Measurements from ENCODE around the gene SLCO3A1.

Gene SLCO3A1

GRCh38 chr15:92020207-92020606 is 166.7 kb downstream of the SLCO3A1 start:
- H3K27me3 Mint-ChIP-seq (ENCODE audit: low read depth) = no peaks in the 10 kb centered on the region
- no peaks in the 10 kb centered on the region for H3K36me3 Mint-ChIP-seq (ENCODE audit: low read depth)
- no peak overlapping the region for H3K27ac Mint-ChIP-seq
- DNase-seq (ENCODE audit: low spot score) = no peak
- peaks cover 11% of the 10 kb centered on the region for H3K4me1 Mint-ChIP-seq (ENCODE audit: low read depth)
- H3K4me3 Mint-ChIP-seq = no peak overlapping the region
- H3K9me3 Mint-ChIP-seq = no peaks in the 10 kb centered on the region

GRCh38 chr15:92020804-92021203 is 167.3 kb downstream of the SLCO3A1 start:
- no peak for DNase-seq (ENCODE audit: low spot score)
- Mint-ChIP-seq H3K9me3 (no peaks in the 10 kb centered on the region), H3K27ac (no peak overlapping the region)

GRCh38 chr15:92021792-92022191 is 168.3 kb downstream of the SLCO3A1 start:
- Mint-ChIP-seq H3K4me3 (no peak overlapping the region), H3K9me3 (no peaks in the 10 kb centered on the region), H3K27ac (no peak overlapping the region), H3K36me3 (ENCODE audit: low read depth) (no peaks in the 10 kb centered on the region), H3K27me3 (ENCODE audit: low read depth) (no peaks in the 10 kb centered on the region), H3K4me1 (ENCODE audit: low read depth) (peaks cover 11% of the 10 kb centered on the region)
- no peak for DNase-seq (ENCODE audit: low spot score)

More at GRCh38 chr15:92020804-92021203, 167.3 kb downstream of the SLCO3A1 start:
- Mint-ChIP-seq H3K36me3 (ENCODE audit: low read depth) (no peaks in the 10 kb centered on the region), H3K4me1 (ENCODE audit: low read depth) (peaks cover 11% of the 10 kb centered on the region), H3K27me3 (ENCODE audit: low read depth) (no peaks in the 10 kb centered on the region), H3K4me3 (no peak overlapping the region)

- H3K9me3 Mint-ChIP-seq = no peaks in the 10 kb centered on the region
- no peaks in the 10 kb centered on the region for H3K27me3 Mint-ChIP-seq (ENCODE audit: low read depth)
- no peak for DNase-seq (ENCODE audit: low spot score)
- no peak overlapping the region for H3K4me3 Mint-ChIP-seq
- H3K4me1 Mint-ChIP-seq (ENCODE audit: low read depth) = peaks cover 8% of the 10 kb centered on the region
- H3K27ac Mint-ChIP-seq = no peak overlapping the region
- no peaks in the 10 kb centered on the region for H3K36me3 Mint-ChIP-seq (ENCODE audit: low read depth)
These were observed 170.5 kb downstream of the SLCO3A1 start for GRCh38 chr15:92023965-92024364.

- Mint-ChIP-seq H3K27ac (no peak overlapping the region), H3K9me3 (no peaks in the 10 kb centered on the region), H3K4me1 (ENCODE audit: low read depth) (peaks cover 6% of the 10 kb centered on the region), H3K36me3 (ENCODE audit: low read depth) (no peaks in the 10 kb centered on the region), H3K27me3 (ENCODE audit: low read depth) (no peaks in the 10 kb centered on the region), H3K4me3 (no peak overlapping the region)
- no peak for DNase-seq (ENCODE audit: low spot score)
These were observed 172.3 kb downstream of the SLCO3A1 start for GRCh38 chr15:92025706-92026270.

- peaks cover 4% of the 10 kb centered on the region for H3K4me1 Mint-ChIP-seq (ENCODE audit: low read depth)
- no peaks in the 10 kb centered on the region for H3K9me3 Mint-ChIP-seq
- H3K4me3 Mint-ChIP-seq = no peak overlapping the region
- DNase-seq (ENCODE audit: low spot score) = no peak
- H3K27me3 Mint-ChIP-seq (ENCODE audit: low read depth) = no peaks in the 10 kb centered on the region
- no peaks in the 10 kb centered on the region for H3K36me3 Mint-ChIP-seq (ENCODE audit: low read depth)
- H3K27ac Mint-ChIP-seq = no peak overlapping the region
These were observed 174.8 kb downstream of the SLCO3A1 start for GRCh38 chr15:92028389-92028724.

- H3K9me3 Mint-ChIP-seq = no peaks in the 10 kb centered on the region
- no peak overlapping the region for H3K27ac Mint-ChIP-seq
- DNase-seq (ENCODE audit: low spot score) = no peak
- H3K4me1 Mint-ChIP-seq (ENCODE audit: low read depth) = peaks cover 4% of the 10 kb centered on the region
- H3K36me3 Mint-ChIP-seq (ENCODE audit: low read depth) = no peaks in the 10 kb centered on the region
- H3K27me3 Mint-ChIP-seq (ENCODE audit: low read depth) = no peaks in the 10 kb centered on the region
- H3K4me3 Mint-ChIP-seq = no peak overlapping the region
These were observed 176.3 kb downstream of the SLCO3A1 start for GRCh38 chr15:92029767-92030166.

GRCh38 chr15:92033314-92033713 is 179.8 kb downstream of the SLCO3A1 start:
- Mint-ChIP-seq H3K27ac (no peak overlapping the region), H3K36me3 (ENCODE audit: low read depth) (no peaks in the 10 kb centered on the region), H3K9me3 (peaks cover 8% of the 10 kb centered on the region), H3K4me3 (no peak overlapping the region), H3K27me3 (ENCODE audit: low read depth) (no peaks in the 10 kb centered on the region), H3K4me1 (ENCODE audit: low read depth) (peaks cover 4% of the 10 kb centered on the region)
- DNase-seq (ENCODE audit: low spot score) = no peak

GRCh38 chr15:92033723-92034122 is 180.2 kb downstream of the SLCO3A1 start:
- Mint-ChIP-seq H3K27ac (no peak overlapping the region), H3K27me3 (ENCODE audit: low read depth) (no peaks in the 10 kb centered on the region), H3K4me3 (no peak overlapping the region), H3K36me3 (ENCODE audit: low read depth) (peaks cover 1% of the 10 kb centered on the region), H3K4me1 (ENCODE audit: low read depth) (peaks cover 4% of the 10 kb centered on the region), H3K9me3 (peaks cover 12% of the 10 kb centered on the region)
- DNase-seq (ENCODE audit: low spot score) = no peak

GRCh38 chr15:92034227-92034626 is 180.7 kb downstream of the SLCO3A1 start:
- Mint-ChIP-seq H3K27ac (no peak overlapping the region), H3K9me3 (peaks cover 17% of the 10 kb centered on the region), H3K27me3 (ENCODE audit: low read depth) (no peaks in the 10 kb centered on the region), H3K4me3 (no peak overlapping the region), H3K4me1 (ENCODE audit: low read depth) (peaks cover 4% of the 10 kb centered on the region), H3K36me3 (ENCODE audit: low read depth) (peaks cover 1% of the 10 kb centered on the region)
- no peak for DNase-seq (ENCODE audit: low spot score)

GRCh38 chr15:92035551-92035950 is 182.0 kb downstream of the SLCO3A1 start:
- H3K4me1 Mint-ChIP-seq (ENCODE audit: low read depth) = peaks cover 4% of the 10 kb centered on the region
- no peak for DNase-seq (ENCODE audit: low spot score)
- no peak overlapping the region for H3K4me3 Mint-ChIP-seq
- H3K36me3 Mint-ChIP-seq (ENCODE audit: low read depth) = peaks cover 1% of the 10 kb centered on the region
- no peak overlapping the region for H3K27ac Mint-ChIP-seq
- H3K9me3 Mint-ChIP-seq = peaks cover 18% of the 10 kb centered on the region
- H3K27me3 Mint-ChIP-seq (ENCODE audit: low read depth) = no peaks in the 10 kb centered on the region

- Mint-ChIP-seq H3K4me1 (ENCODE audit: low read depth) (peaks cover 6% of the 10 kb centered on the region), H3K9me3 (peaks cover 18% of the 10 kb centered on the region), H3K36me3 (ENCODE audit: low read depth) (peaks cover 1% of the 10 kb centered on the region), H3K4me3 (no peak overlapping the region), H3K27ac (no peak overlapping the region), H3K27me3 (ENCODE audit: low read depth) (no peaks in the 10 kb centered on the region)
- no peak for DNase-seq (ENCODE audit: low spot score)
These were observed 182.5 kb downstream of the SLCO3A1 start for GRCh38 chr15:92035961-92036360.

- Mint-ChIP-seq H3K36me3 (ENCODE audit: low read depth) (peaks cover 1% of the 10 kb centered on the region), H3K4me3 (no peak overlapping the region), H3K9me3 (peaks cover 18% of the 10 kb centered on the region), H3K4me1 (ENCODE audit: low read depth) (peaks cover 8% of the 10 kb centered on the region), H3K27me3 (ENCODE audit: low read depth) (no peaks in the 10 kb centered on the region), H3K27ac (no peak overlapping the region)
- DNase-seq (ENCODE audit: low spot score) = no peak
These were observed 184.0 kb downstream of the SLCO3A1 start for GRCh38 chr15:92037491-92037890.

GRCh38 chr15:92040350-92040749 is 186.8 kb downstream of the SLCO3A1 start:
- no peak for DNase-seq (ENCODE audit: low spot score)
- H3K4me3 Mint-ChIP-seq = no peak overlapping the region
- H3K4me1 Mint-ChIP-seq (ENCODE audit: low read depth) = peaks cover 19% of the 10 kb centered on the region
- peaks cover 1% of the 10 kb centered on the region for H3K36me3 Mint-ChIP-seq (ENCODE audit: low read depth)
- H3K27me3 Mint-ChIP-seq (ENCODE audit: low read depth) = no peaks in the 10 kb centered on the region
- no peak overlapping the region for H3K27ac Mint-ChIP-seq
- H3K9me3 Mint-ChIP-seq = peaks cover 18% of the 10 kb centered on the region

GRCh38 chr15:92041371-92041770 is 187.9 kb downstream of the SLCO3A1 start:
- Mint-ChIP-seq H3K9me3 (peaks cover 18% of the 10 kb centered on the region), H3K27ac (no peak overlapping the region), H3K4me1 (ENCODE audit: low read depth) (peaks cover 19% of the 10 kb centered on the region), H3K27me3 (ENCODE audit: low read depth) (no peaks in the 10 kb centered on the region), H3K36me3 (ENCODE audit: low read depth) (peaks cover 1% of the 10 kb centered on the region), H3K4me3 (no peak overlapping the region)
- DNase-seq (ENCODE audit: low spot score) = no peak
